H1 (cell line): Measurements from ENCODE around the gene FMNL2. TPM values are rescaled to one million over a fixed set of nuclear protein-coding genes. Genes with fewer than 3 reads are reported as not detected.

Experiments used
- CTBP2 ChIP-seq: IDR thresholded peaks from 2 replicates; pipeline ENCODE4 v1.7.0; 2011; ENCODE audit warnings: borderline replicate concordance, mild to moderate bottlenecking, moderate library complexity, mixed read lengths, low read length; ENCODE audit not compliant: insufficient read depth, insufficient read length
- SIN3A ChIP-seq, 2 experiments: IDR thresholded peaks in 1 of 2; conservative IDR thresholded peaks in 1 of 2; 2 replicates each; pipeline ENCODE4 v1.6.1; 2011 to 2012; ENCODE audit warnings: low read length in 2 of 2, improper control_type of control experiment in 1 of 2, low read depth in 1 of 2, mild to moderate bottlenecking in 1 of 2
- polyA plus RNA-seq, 7 experiments: library from polyadenylated mRNA; depleted of rRNA in 3 of 7; stranded (reverse) in 5 of 7; unstranded in 2 of 7; fragments of >200 nt in 5 of 7; fragments of 200-250 nt in 2 of 7; gene quantifications; 1 replicate in 5 of 7; 2 replicates in 1 of 7; 4 replicates in 1 of 7; pipeline versions ENCODE4 v1.2.1 to v1.2.3, GENCODE V29; 2011 to 2013; ENCODE audit warnings: missing spikeins in 2 of 7, mixed read lengths in 2 of 7
- total RNA-seq: library from RNA; stranded (reverse); fragmentation: NEBNext Ultra II Directional; extraction: Animal tissue kit (Norgen Biotek cat#: 25700); gene quantifications from 2 replicates; pipeline ENCODE4 v1.2.1, GENCODE V29; 2021

The FMNL2 gene
- total and polyA plus RNA-seq, 2 of the 8 experiments (the other 6 are each of a cell fraction or from before 2014, with no cell fraction given) = 15.5 to 45.1 TPM

DNA sequence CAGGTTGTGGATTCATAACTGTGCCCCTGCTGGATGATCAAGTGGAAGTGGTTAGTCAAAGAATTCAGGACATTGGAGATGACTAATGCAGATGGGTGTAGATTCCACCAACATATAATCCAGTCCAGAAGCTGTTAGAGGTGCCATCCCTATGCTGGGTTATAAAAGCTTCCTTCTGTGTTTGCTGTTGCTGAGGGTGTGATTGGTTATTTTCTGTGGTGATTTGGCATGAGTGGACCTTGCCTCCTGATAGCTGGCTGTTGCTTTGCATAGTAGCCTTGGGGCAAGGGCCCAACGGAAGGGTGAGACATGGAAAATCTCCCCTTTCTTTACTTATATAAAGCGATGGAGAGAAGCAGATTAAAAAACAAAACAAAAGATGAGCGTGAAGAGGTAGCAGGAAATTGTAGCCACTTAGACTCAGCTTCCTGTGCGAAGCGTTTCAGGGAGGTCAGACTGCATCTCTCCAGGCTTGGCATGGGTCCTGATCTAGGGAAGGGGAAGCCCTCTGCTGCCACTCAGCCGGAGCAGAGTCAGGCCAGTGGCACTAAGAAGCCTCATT, 190.4 kb downstream of the FMNL2 start (continued):
- TF ChIP-seq SIN3A (conservative IDR thresholded peaks at IDR 0.05 in 1 of 2, IDR thresholded peaks at IDR 0.05 in 1 of 2; ENCODE audit: low read depth in 1 of 2, low read length in 2 of 2) (no peak), CTBP2 (no peak)
